K562 treated with DMSO at 1 percent for 4 hours (cell line): Measurements from ENCODE around the gene LIN54. TPM values are rescaled to one million over a fixed set of nuclear protein-coding genes. Genes with fewer than 3 reads are reported as not detected.

Experiments
- total RNA-seq: library from RNA; unstranded; fragments of 300-600 nt; gene quantifications from 2 replicates; pipeline ENCODE4 v1.2.3, GENCODE V29; 2022; ENCODE audit not compliant: insufficient read depth

LIN54 gene
- total RNA-seq: 15.2 and 16.0 TPM in 2 replicates

DNA sequence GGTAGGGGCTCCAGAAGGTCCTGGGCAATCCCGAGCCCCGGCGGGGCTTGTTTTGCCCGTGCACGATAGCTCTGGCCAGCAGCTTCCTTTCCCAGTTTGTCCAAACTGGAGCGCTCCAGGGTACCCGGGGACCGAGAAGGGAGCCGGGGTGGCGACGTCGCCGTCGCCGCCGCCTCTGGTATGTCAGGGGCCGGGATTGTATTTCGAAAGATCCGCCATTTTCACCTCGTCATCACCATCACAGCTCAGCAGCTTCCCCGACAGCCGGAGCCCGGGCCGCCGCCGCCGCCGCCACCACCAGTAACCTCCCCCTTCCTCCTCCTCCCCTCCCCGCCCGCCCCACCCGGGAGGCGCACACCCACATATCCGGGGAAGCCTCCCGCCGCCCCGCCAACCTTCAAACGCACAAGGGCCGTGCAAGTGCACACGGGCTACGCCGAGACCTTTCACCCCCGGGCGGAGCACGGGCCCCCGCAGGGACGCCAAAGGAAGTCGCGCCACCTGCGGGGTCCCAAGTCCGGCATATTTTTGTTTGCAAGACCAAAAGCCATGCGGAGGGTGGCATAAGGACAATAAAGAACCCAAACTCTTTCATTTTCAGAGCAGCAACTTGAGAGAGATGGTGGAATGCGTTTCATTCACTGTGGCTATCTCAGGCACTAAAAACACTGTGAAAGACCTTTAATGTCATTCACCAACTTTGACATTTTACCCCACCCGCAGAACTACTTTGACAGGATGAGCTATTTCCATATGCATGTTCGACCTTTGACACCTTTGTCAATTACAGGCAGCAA, at the start of gene LIN54:
Gene LIN54, minus strand, starts transcription at position 302 of the 797 bp plus-strand sequence. CDS start 25,979 bp downstream, outside the sequence.

DNA sequence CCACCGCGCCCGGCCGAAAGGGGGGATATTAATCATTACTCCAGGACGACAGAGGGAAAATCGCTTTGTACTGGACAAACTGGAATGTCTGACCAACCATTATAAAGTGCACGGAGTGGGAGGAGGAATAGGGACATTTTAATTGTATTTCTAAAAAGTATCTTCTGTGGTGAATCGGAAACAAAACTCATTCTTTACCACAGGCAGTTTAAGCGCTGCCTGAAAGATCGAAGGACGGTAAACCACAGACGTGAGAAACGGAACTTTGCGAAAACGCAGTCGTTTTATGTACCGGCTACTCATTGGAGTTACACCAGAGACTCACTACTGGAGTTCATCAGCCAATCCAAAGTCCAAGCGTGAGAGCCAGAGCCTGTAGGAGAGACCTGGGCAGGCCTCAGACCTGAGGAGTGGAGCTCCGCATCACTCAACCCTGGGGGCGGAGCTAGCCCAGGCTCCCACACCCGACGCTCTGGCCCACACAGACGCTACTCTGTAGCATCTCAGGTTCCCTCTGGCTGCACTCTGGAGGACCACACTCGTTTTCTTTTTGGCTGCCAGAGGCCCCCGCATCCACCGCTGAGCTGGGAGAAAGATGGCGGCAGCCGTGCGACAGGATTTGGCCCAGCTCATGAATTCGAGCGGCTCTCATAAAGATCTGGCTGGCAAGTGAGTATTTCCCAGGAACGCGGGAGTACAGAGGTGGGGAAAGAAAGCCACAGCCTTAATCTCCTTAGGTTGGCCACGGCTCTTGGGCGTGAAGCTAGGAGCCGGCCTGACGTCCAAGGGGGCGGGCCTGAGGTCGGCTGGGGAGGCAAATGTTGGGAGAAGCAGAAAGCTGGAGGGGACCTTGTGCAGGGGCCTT, 24.2 kb upstream of the LIN54 start, which contains the start of gene COPS4:
Gene COPS4, plus strand, starts transcription at position 554 of the 865 bp plus-strand sequence. Its CDS starts 42 bp downstream, at position 596.

DNA sequence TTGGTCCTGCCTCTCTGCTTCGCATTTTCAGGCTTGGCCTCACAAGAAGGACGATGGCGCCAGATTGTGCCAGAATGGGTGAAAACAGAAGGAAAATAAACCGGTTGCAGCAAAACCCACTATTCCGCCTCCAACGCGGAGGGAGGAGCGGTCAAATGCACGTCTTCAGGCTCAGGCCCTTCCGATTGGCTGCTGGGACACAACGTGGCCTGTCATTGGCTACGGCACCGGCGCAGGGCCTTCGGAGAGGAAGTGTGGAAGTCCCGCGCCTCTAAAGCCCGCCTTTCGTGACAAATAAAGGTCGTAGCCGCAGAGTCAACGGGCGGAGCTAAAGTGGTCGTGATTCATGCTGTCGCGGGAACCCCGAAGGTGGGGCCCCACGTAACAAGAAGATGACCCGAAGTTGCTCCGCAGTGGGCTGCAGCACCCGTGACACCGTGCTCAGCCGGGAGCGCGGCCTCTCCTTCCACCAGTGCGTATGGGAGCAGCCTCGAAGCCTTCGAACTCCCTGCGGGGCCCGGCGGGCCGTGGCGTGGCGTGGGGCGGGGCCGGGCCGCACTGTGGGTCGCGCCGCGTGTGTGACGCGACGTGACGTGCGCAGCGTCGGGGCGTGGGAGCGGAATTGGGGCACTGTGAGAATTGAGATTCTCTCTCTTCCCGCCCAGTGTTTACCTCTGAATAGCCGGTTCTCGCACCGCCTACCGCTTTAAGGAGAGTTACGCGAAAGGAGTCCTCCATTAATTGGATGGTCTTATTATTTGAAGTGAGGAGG, 110.0 kb downstream of the LIN54 start, which contains the start of gene THAP9:
Gene THAP9, plus strand, starts transcription at position 325 of the 772 bp plus-strand sequence. Its CDS starts 68 bp downstream, at position 393.

DNA sequence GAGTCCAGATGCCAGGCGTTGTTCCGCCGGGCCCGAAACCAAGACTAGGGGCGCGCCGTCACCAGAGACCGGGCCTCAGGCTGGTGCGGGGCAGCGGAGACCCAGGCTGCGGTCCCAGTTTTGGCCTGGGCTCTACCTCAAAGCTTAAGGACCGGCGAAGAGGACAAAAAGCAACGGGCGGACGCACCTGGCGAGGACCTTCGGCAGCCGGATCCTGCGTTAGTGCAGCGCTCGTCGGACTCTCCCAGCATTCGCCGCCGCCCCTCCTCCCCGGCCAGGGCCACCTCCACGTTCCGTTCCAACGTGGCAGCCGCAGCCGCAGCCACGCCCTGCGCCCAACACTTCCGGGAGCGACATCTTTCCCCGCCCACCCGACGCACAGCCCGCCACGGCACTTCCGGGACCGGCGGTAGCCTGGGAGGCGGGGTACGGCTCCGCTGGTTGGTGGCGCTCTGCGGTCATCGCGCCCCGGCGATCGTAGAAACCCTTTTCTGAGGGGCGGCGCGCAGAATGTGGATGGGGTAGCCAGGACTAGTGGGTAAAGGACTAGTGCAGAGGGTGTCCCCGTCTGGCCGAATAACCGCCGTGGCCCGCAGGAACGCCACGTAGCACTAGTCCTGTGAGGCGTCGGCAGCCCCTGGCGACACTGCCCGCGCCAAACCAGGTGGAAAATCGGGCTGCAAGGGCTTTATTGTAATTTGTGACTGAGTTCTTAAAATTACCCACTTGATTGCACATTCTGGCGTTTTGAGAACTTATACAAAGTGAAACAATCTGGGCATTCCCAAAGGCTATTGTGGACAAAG, 119.5 kb downstream of the LIN54 start, which contains the start of gene SEC31A:
Gene SEC31A, minus strand, starts transcription at position 253 of the 806 bp plus-strand sequence. CDS start 9,217 bp downstream, outside the sequence.

Other genes with a start within 250 kb of the LIN54 start
- not detected in 2 replicates for gene SCD5, start 212.0 kb downstream of the LIN54 start, total RNA-seq
- 115 and 157 TPM in 2 replicates for gene SEC31A, start 119.7 kb downstream of the LIN54 start, total RNA-seq
- gene THAP9, start 110.1 kb downstream of the LIN54 start, total RNA-seq: 1.2 and 2.2 TPM in 2 replicates
- gene COPS4, start 24.4 kb upstream of the LIN54 start, total RNA-seq: 34.6 and 41.7 TPM in 2 replicates
- not detected in 2 replicates for gene PLAC8, start 103.9 kb upstream of the LIN54 start, total RNA-seq